HCT116 (cell line): Measurements from ENCODE around the gene FKBP2.

ENCODE experiments used
- ATF3 ChIP-seq: IDR thresholded peaks from 2 replicates; pipeline ENCODE4 v1.6.1; 2012
- CTCF ChIP-seq, 3 experiments: fragments of 200-600 bp in 1 of 3; sonication (generic) in 1 of 3; IDR thresholded peaks in 2 of 3; conservative IDR thresholded peaks in 1 of 3; 2 replicates each; pipeline ENCODE4 v1.5.1; 2012 to 2017; ENCODE audit warnings: low read depth in 2 of 3, low read length in 2 of 3, antibody characterized with exemption in 1 of 3, borderline replicate concordance in 1 of 3, control low read depth in 1 of 3, mild to moderate bottlenecking in 1 of 3, mixed read lengths in 1 of 3, mixed run types in 1 of 3, moderate library complexity in 1 of 3; ENCODE audit not compliant: insufficient read depth in 1 of 3
- YY1 ChIP-seq: IDR thresholded peaks from 2 replicates; pipeline ENCODE4 v1.6.1; 2011; ENCODE audit warnings: low read length, low read depth, moderate library complexity, mild to moderate bottlenecking; ENCODE audit not compliant: insufficient replicate concordance; ENCODE audit errors: extremely low read depth

DNA sequence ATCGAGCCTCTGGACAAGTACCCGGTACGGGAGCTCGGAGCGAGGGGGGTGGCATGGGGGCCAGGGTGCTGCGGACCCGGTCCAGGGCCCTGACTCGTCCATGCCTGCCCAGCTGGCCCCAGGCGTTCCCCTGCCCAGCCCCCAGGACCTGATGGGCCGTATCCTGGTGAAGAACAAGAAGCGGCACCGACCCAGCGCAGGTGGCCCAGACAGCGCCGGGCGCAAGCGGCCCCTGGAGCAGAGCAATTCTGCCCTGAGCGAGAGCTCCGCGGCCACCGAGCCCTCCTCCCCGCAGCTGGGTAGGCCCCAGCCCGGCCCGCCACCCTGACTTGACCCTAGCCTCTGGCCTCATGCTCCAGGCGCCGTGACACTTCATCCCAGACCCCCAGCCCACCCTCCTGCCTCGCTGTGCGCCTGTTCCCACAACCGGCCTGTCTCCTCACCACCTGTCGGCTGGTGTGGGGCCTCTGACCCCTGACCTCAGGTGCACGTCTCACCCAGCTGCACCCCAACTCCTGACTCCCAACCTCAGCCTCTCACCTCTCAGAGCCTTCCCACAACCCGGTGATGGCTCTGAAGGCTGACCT, 18.1 kb downstream of the FKBP2 start:
- TF ChIP-seq CTCF (IDR thresholded peaks at IDR 0.05 in 2 of 3, conservative IDR thresholded peaks at IDR 0.05 in 1 of 3; ENCODE audit: borderline replicate concordance in 1 of 3, insufficient read depth in 1 of 3, low read depth in 2 of 3, low read length in 2 of 3) (no peak), ATF3 (no peak), YY1 (no peak)
